ENCODE data around the gene TMPRSS6. TPM values are rescaled to one million over a fixed set of nuclear protein-coding genes. Genes with fewer than 3 reads are reported as not detected.

The TMPRSS6 gene
- total RNA-seq, 1 experiment from 2014 or later: not detected

DNA sequence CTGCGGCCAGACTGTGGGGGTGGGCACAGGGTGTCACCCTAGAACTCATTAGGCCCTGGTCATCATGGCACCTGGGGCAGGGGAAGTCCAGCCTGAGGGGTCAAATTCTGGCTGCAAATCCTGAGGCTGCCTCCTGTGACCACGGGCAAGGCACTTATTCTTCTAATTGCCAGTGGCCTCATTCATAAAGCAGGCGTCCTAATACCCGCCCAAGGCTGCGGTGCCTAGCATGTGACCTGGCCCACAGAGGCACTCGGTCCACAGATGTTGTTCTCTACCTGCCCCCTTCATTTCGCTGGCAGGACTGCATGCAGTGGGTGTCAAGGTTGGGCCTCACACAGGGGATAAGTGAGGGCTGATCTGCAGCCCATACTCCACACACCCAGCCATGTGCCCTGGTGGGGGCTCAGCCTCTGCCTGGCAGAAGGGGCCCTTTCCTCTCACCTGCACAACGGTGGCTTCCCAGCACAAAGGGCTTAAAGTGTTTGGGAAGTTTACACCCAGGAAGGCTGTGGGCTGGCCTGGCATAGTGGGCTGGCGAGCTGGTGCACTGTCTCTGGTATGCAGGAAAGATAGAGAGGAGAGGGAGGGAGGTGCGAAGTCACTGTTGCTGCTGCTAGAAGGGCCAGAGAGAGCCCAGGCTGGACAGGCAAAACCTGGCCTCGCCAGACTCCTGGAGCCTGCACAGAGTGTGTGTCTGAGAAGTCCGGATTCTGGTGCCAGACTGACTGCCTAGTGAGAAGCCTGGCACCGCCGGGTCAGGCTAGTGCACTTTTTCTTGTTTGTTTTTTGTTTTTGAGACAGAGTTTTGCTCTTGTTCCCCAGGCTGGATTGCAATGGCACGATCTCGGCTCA lies 86.8 kb downstream of the TMPRSS6 start:
- no peak for DNase-seq
- H3K4me3 ChIP-seq: no peak overlapping the region
- H3K4me1 ChIP-seq: no peaks in the 10 kb centered on the region; the same call in 1 of the 2 replicates
- no peaks in the 10 kb centered on the region for H3K9me3 ChIP-seq (replicated peaks)
- H3K36me3 ChIP-seq: no peaks in the 10 kb centered on the region; the same call in 1 of the 2 replicates
- no peak overlapping the region for H3K27ac ChIP-seq
- H3K27me3 ChIP-seq: no peaks in the 10 kb centered on the region

DNA sequence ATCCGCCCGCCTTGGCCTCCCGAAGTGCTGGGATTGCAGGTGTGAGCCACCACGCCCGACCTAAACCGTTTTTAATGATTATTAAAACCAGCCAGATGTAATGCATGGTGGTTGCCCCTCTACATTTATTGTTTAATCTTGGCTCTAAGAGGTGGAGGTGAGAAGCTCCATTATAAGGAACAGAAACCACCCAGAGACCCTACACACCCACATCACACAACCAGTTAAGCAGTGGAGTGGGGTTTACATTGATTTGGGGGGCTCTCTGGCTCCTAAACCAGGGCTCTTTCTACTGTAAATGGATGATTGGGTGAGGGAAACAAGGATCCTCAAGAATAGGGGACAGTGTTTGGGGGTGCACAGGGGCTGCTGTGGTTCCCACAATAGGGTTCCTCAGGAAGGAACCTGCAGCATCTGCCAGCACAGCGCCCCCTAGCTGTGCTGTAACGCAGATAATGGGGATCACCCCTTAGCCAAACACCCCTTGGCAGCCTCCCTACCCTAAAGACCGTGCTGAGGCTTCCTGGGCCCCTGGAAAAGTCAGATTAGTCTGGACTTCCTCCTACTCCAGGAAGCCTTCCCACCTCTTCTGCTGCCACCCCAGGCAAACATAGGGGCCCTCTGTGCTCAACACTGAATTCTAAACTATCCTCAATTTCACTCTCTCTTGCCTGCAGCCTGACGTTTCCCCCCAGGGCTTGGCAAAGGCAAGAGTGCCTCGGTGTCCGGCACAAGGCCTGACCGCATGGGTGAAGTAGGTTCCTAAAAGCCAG lies 87.6 kb downstream of the TMPRSS6 start:
- no peak overlapping the region for H3K4me3 ChIP-seq
- H3K27me3 ChIP-seq: no peaks in the 10 kb centered on the region
- H3K4me1 ChIP-seq: no peaks in the 10 kb centered on the region; the same call in 1 of the 2 replicates
- no peak overlapping the region for H3K27ac ChIP-seq
- no peaks in the 10 kb centered on the region; the same call in 1 of the 2 replicates for H3K36me3 ChIP-seq
- H3K9me3 ChIP-seq (replicated peaks): no peaks in the 10 kb centered on the region
- peak; percentile 34 to 60 for DNase-seq

DNA sequence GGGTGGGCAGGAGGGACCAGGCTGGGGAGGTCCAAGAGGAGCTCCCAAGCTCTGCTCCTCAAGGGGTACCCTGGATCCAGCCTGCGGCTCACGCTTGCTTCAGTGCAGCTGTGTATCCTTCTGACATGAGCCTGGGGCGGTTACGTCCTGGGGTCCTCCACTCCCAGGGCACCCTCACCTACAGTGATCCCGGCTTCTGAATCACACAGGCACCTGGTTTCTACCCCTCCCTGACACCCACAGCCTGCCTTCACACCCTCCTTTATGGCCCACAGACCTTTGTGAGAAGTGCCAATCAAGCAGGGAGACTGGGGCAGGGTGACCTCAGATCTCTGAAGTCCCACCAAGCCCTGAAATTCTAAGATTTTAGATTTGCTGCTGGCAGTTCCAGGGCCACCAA lies 88.5 kb downstream of the TMPRSS6 start:
- no peaks in the 10 kb centered on the region for H3K9me3 ChIP-seq (replicated peaks)
- DNase-seq: no peak
- no peaks in the 10 kb centered on the region for H3K27me3 ChIP-seq
- H3K27ac ChIP-seq: no peak overlapping the region
- no peaks in the 10 kb centered on the region; the same call in 1 of the 2 replicates for H3K36me3 ChIP-seq
- no peaks in the 10 kb centered on the region; the same call in 1 of the 2 replicates for H3K4me1 ChIP-seq
- no peak overlapping the region for H3K4me3 ChIP-seq

- Histone ChIP-seq H3K27me3 (no peaks in the 10 kb centered on the region), H3K36me3 (no peaks in the 10 kb centered on the region; the same call in 1 of the 2 replicates), H3K4me1 (no peaks in the 10 kb centered on the region; the same call in 1 of the 2 replicates), H3K27ac (peak overlapping the region; percentile 80), H3K4me3 (peak overlapping the region; percentile 99), H3K9me3 (replicated peaks) (no peaks in the 10 kb centered on the region)
- DNase-seq: peak; percentile 26 to 42
Measured at GRCh38 chr22:37020192-37020479, 89.4 kb downstream of the TMPRSS6 start.

- peak; percentile 74 to 76 for DNase-seq
- Histone ChIP-seq H3K4me3 (peak within 1 kb of the TSS; percentile 99), H3K27ac (peak within 1 kb of the TSS; percentile 80), H3K27me3 (no peaks in the 10 kb centered on the region), H3K9me3 (replicated peaks) (no peaks in the 10 kb centered on the region), H3K4me1 (no peaks in the 10 kb centered on the region; the same call in 1 of the 2 replicates), H3K36me3 (no peaks in the 10 kb centered on the region)
Measured at GRCh38 chr22:37019309-37020191, 90.0 kb downstream of the TMPRSS6 start, which contains the start of the genes MPST and TST. Gene MPST, plus strand, starts transcription at chr22:37019742. Its CDS starts 95 bp downstream, at chr22:37019837. Gene TST, minus strand, starts transcription at chr22:37019447. Its CDS starts 715 bp downstream, at chr22:37018732.

GRCh38 chr22:37018815-37019308 lies 90.7 kb downstream of the TMPRSS6 start:
- Histone ChIP-seq H3K4me3 (peak overlapping the region; percentile 99), H3K36me3 (no peaks in the 10 kb centered on the region), H3K27ac (peak overlapping the region; percentile 12; the same call in 1 of the 2 replicates), H3K27me3 (no peaks in the 10 kb centered on the region), H3K9me3 (replicated peaks) (no peaks in the 10 kb centered on the region), H3K4me1 (no peaks in the 10 kb centered on the region; the same call in 1 of the 2 replicates)
- peak; percentile 37 to 51 for DNase-seq

GRCh38 chr22:37018086-37018814 lies 91.3 kb downstream of the TMPRSS6 start:
- peak overlapping the region; percentile 99 for H3K4me3 ChIP-seq
- H3K36me3 ChIP-seq: no peaks in the 10 kb centered on the region
- H3K4me1 ChIP-seq: no peaks in the 10 kb centered on the region; the same call in 1 of the 2 replicates
- H3K27me3 ChIP-seq: no peaks in the 10 kb centered on the region
- H3K9me3 ChIP-seq (replicated peaks): no peaks in the 10 kb centered on the region
- H3K27ac ChIP-seq: no peak overlapping the region
- no peak for DNase-seq

- no peak for DNase-seq
Measured at GRCh38 chr22:37017356-37017755, 92.2 kb downstream of the TMPRSS6 start.

GRCh38 chr22:37016134-37016910 lies 93.2 kb downstream of the TMPRSS6 start:
- Histone ChIP-seq H3K36me3 (no peaks in the 10 kb centered on the region), H3K27ac (no peak overlapping the region), H3K27me3 (no peaks in the 10 kb centered on the region), H3K9me3 (replicated peaks) (no peaks in the 10 kb centered on the region), H3K4me1 (no peaks in the 10 kb centered on the region; the same call in 1 of the 2 replicates), H3K4me3 (no peak overlapping the region)
- no peak for DNase-seq

More at GRCh38 chr22:37017356-37017755, 92.2 kb downstream of the TMPRSS6 start:
- Histone ChIP-seq H3K4me3 (no peak overlapping the region), H3K4me1 (no peaks in the 10 kb centered on the region; the same call in 1 of the 2 replicates), H3K27me3 (no peaks in the 10 kb centered on the region), H3K27ac (no peak overlapping the region), H3K36me3 (no peaks in the 10 kb centered on the region), H3K9me3 (replicated peaks) (no peaks in the 10 kb centered on the region)

DNA sequence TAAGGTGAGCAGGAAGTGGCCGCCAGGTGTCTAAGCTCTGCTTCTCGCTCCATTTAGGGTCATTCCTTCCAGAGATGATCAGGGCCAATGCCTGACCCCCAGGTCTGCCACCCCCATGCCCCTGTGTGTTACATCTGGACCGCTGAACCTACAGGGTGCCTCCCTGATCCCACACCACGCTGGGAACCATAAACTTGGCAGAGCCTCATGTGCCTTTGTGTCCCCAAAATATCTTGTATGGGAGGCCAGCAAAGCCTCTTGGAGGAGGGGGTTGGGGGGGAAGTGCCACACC lies 94.0 kb downstream of the TMPRSS6 start:
- no peaks in the 10 kb centered on the region for H3K36me3 ChIP-seq
- H3K9me3 ChIP-seq (replicated peaks): no peaks in the 10 kb centered on the region
- H3K27ac ChIP-seq: no peak overlapping the region
- no peak for DNase-seq
- H3K4me3 ChIP-seq: no peak overlapping the region
- H3K27me3 ChIP-seq: no peaks in the 10 kb centered on the region
- H3K4me1 ChIP-seq: no peaks in the 10 kb centered on the region; the same call in 1 of the 2 replicates

Data from SJCRH30 (cell line).